Muscle layer of colon (tissue), 2 donors: ENCODE measurements around the gene GFAP.

Experiments
- H3K27ac ChIP-seq: one replicate; pipeline ENCODE4 v1.7.0; 2013; ENCODE audit warnings: low read depth, mild to moderate bottlenecking, low read length, moderate library complexity
- H3K27me3 ChIP-seq, 2 donors: one replicate each; pipeline ENCODE4 v1.7.0; 2013; ENCODE audit warnings: low read length in 2 of 2, mild to moderate bottlenecking in 2 of 2; ENCODE audit not compliant: insufficient read depth in 2 of 2, control insufficient read depth in 1 of 2
- H3K36me3 ChIP-seq: one replicate; pipeline ENCODE4 v1.7.0; 2013; ENCODE audit warnings: mild to moderate bottlenecking, low read length; ENCODE audit not compliant: insufficient read depth
- H3K4me1 ChIP-seq: one replicate; pipeline ENCODE4 v1.7.0; 2013; ENCODE audit warnings: mild to moderate bottlenecking, low read length; ENCODE audit not compliant: insufficient read depth
- H3K4me3 ChIP-seq, 2 donors: one replicate each; pipeline ENCODE4 v1.7.0; 2013; ENCODE audit warnings: low read length in 2 of 2, low read depth in 1 of 2, mild to moderate bottlenecking in 1 of 2, moderate library complexity in 1 of 2
- H3K9ac ChIP-seq: one replicate; pipeline ENCODE4 v1.7.0; 2013; ENCODE audit warnings: low read length
- H3K9me3 ChIP-seq: one replicate; pipeline ENCODE4 v1.7.0; 2013; ENCODE audit warnings: mild to moderate bottlenecking, low read length
- donor health status: abdominal sarcoma.
- donor health status: Adenocarcinoma of cecum.

GFAP gene

DNA sequence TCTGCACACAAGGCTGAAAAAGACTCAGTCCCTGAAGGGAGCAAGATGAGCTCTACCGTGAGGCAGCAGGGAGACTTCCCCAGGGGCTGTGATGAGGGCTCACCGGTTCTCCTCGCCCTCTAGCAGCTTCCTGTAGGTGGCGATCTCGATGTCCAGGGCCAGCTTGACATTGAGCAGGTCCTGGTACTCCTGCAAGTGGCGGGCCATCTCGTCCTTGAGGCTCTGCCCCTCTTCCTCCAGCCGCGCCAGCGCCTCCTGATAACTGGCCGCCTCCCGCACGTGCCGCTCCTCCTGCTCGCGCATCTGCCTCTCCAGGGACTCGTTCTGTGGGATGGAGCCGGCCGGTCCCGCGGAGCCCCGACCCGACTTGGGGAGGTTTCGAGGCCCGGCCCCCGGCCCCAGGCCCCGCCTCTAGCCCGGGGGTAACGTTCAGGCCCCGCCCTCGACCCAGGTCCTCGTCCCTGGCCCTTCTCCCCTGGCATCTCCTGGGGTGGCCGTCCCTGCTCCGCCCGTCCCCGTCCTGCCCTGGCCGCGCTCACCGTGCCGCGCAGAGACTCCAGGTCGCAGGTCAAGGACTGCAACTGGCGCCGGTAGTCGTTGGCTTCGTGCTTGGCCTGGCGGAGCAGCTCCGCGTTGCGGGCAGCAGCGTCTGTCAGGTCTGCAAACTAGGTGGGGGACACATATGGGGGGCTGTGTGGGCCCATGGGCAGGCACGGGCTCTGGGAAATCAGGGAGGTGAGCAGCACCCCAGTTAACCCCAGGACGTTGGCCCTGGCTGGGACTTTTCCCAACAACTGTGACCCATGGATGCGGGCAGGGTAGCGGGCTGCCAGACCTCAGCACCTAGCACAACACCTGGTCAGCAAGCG lies 3.9 kb downstream of the GFAP start:
- Histone ChIP-seq H3K4me1 (peaks cover 5% of the 10 kb centered on the region), H3K9me3 (no peaks in the 10 kb centered on the region), H3K4me3 (peak overlapping the region in 1 of 2 donors; percentile 21), H3K9ac (no peak overlapping the region), H3K27ac (no peak overlapping the region), H3K27me3 (peaks cover 0 to 13% of the 10 kb centered on the region in 2 donors), H3K36me3 (no peaks in the 10 kb centered on the region)

- H3K36me3 ChIP-seq: no peaks in the 10 kb centered on the region
- H3K4me3 ChIP-seq: no peak overlapping the region
- no peaks in the 10 kb centered on the region for H3K4me1 ChIP-seq
These were observed 4.8 kb downstream of the GFAP start for GRCh38 chr17:44910231-44911106.

DNA sequence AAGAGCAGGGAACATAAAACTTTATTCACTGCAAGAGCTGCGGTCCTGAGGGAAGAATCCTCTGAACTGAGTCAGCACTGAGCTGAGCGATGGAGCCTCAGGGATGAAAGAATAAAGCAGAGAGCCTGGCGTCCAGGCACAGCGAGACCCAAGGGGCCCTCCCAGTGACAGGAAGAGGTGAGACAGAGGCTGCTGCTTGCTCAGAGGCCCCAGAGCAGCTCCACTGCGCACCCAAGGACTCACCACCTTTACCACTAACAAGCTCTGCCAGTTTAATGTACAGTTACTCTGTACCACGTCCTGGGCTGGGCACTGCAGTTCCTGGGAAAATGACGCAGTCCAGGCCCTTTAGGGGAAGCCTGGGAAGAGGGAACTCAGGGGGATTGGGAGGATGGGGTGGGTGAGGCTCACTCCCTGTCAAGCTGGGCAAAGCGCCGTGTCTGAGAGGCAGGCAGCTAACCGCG lies 5.6 kb downstream of the GFAP start:
- Histone ChIP-seq H3K4me3 (no peak overlapping the region), H3K27ac (peak overlapping the region; percentile 58), H3K27me3 (peaks cover 0 to 13% of the 10 kb centered on the region in 2 donors), H3K4me1 (no peaks in the 10 kb centered on the region), H3K9ac (no peak overlapping the region), H3K36me3 (no peaks in the 10 kb centered on the region), H3K9me3 (no peaks in the 10 kb centered on the region)

More at GRCh38 chr17:44910231-44911106, 4.8 kb downstream of the GFAP start:
- H3K9me3 ChIP-seq: no peaks in the 10 kb centered on the region
- H3K27ac ChIP-seq: peak overlapping the region; percentile 34
- peaks cover 0 to 13% of the 10 kb centered on the region in 2 donors for H3K27me3 ChIP-seq
- H3K9ac ChIP-seq: no peak overlapping the region

GRCh38 chr17:44908761-44909326 lies 6.5 kb downstream of the GFAP start:
- Histone ChIP-seq H3K4me3 (no peak overlapping the region), H3K36me3 (no peaks in the 10 kb centered on the region), H3K9ac (no peak overlapping the region), H3K9me3 (no peaks in the 10 kb centered on the region), H3K27me3 (peaks cover 0 to 13% of the 10 kb centered on the region in 2 donors), H3K4me1 (no peaks in the 10 kb centered on the region), H3K27ac (no peak overlapping the region)

- no peaks in the 10 kb centered on the region for H3K4me1 ChIP-seq
- no peak overlapping the region for H3K9ac ChIP-seq
- no peaks in the 10 kb centered on the region for H3K36me3 ChIP-seq
- H3K27me3 ChIP-seq: peaks cover 0 to 8% of the 10 kb centered on the region in 2 donors
- H3K9me3 ChIP-seq: no peaks in the 10 kb centered on the region
- H3K4me3 ChIP-seq: no peak overlapping the region
- no peak overlapping the region for H3K27ac ChIP-seq
These were observed 7.4 kb downstream of the GFAP start for GRCh38 chr17:44907729-44908470.

DNA sequence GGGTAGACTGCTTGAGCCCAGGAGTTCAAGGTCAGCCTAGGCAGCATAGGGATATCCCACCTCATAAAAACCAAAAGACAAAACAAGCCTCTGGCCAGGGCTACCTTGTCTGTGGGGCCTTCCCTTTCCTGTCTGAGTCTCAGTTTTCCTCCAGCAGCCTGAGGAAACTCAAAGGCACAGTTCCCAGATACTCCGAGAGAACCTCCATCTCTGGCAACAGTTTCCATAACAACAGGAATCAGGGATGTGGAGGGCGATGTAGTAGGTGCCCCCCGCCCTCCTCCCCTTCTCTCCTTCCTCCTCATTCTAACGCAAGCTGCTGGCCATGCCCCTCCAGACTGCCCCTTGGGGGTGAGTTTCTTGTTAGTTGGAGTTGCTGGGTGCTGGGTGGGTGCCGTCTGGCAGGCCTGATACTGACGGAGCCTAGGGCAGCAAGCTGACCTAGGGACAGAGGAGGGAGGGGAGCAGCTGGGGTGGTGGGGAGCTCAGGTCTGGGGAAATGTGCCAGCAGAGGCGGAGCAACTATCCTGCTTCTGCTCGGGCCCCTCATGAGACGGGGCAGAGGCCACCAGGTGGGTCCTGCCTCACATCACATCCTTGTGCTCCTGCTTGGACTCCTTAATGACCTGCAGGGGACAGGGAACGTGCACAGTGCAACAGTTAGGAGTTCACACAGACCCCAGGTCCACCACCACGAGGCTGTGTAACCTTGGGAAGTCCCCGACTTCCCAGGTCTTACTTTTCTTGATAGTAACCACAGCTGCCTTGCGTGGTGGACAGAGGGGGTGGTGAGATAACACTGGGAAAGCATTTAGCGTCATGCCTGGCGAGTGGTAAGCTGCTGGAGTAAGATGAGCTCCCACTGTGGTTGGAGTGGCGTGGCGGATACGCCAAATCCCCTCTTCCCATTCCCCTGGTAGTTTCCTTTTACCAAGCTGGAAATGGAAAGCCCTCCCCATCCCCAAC lies 8.3 kb downstream of the GFAP start:
- no peaks in the 10 kb centered on the region for H3K4me1 ChIP-seq
- H3K27me3 ChIP-seq: peaks cover 0 to 8% of the 10 kb centered on the region in 2 donors
- H3K4me3 ChIP-seq: no peak overlapping the region
- H3K9me3 ChIP-seq: no peaks in the 10 kb centered on the region
- H3K9ac ChIP-seq: no peak overlapping the region
- H3K36me3 ChIP-seq: no peaks in the 10 kb centered on the region
- no peak overlapping the region for H3K27ac ChIP-seq

GRCh38 chr17:44906010-44906646 lies 9.2 kb downstream of the GFAP start:
- Histone ChIP-seq H3K4me1 (peaks cover 4% of the 10 kb centered on the region), H3K36me3 (no peaks in the 10 kb centered on the region), H3K9ac (no peak overlapping the region), H3K27me3 (peaks cover 0 to under 1% of the 10 kb centered on the region in 2 donors), H3K4me3 (no peak overlapping the region), H3K27ac (no peak overlapping the region), H3K9me3 (no peaks in the 10 kb centered on the region)

DNA sequence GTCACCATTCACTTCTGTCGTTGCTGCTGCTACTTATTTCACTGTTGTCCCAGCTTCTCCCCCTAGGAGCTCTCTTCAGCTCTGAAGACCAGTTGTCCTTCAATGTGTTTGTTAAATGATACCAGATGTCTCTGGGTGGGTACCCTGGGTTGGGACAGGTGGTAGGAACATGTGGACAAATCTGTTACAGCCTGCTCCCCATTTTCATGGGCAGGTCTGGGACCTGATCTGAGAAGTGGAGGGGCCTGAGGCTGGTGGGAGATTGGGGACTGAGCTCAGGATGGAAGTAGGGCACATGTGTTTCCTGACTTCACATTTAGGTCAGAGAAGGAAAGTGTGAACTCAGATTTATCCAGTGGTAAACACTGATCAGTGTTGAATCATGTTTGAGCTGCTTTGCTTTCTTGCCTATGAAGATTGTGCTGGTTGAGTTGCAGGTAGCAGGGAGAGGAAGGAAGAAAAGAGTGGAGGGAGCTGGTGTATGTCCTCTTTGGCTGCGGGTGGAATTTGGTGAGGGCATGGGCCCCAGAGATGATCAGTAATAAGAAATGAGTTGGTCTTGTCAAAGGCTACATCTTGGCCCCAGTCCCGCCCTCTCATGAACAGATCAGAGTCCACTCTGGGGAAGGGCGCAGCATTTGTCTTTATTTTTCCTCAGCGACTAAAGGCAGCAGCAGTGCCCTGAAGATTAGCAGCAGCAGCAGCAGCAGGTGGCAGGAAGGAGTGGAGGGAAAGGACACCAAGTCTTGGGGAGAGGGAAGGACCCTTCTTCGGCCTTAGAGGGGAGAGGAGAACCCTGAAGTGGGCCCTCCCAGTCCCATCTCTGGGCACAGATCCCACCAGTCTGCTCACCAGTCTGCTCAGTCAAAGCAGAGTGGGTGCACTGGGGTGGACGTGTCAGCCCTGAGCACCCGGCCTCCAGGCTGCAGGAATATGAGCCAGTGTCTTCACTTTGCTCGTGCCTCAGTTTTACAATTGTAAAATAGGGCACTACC lies 10.0 kb downstream of the GFAP start:
- H3K27ac ChIP-seq: no peak overlapping the region
- H3K4me1 ChIP-seq: peaks cover 12% of the 10 kb centered on the region
- H3K36me3 ChIP-seq: no peaks in the 10 kb centered on the region
- H3K9ac ChIP-seq: no peak overlapping the region
- H3K4me3 ChIP-seq: no peak overlapping the region
- no peaks in the 10 kb centered on the region for H3K9me3 ChIP-seq
- H3K27me3 ChIP-seq: no peaks in the 10 kb centered on the region
